Measurements from ENCODE around the gene CPA1.

Gene CPA1

GRCh38 chr7:130358471-130358870, 21.8 kb upstream of the CPA1 start:
- Histone ChIP-seq H3K4me1 (ENCODE audit: control insufficient read depth, low read depth, low read length) (peaks cover 15% of the 10 kb centered on the region), H3K9ac (ENCODE audit: low read length) (no peak overlapping the region), H3K9me3 (ENCODE audit: control insufficient read depth, low read depth, low read length) (no peaks in the 10 kb centered on the region), H3K4me3 (ENCODE audit: low read length) (no peak overlapping the region), H3K36me3 (ENCODE audit: control insufficient read depth, low read depth, low read length) (no peaks in the 10 kb centered on the region), H3K27ac (ENCODE audit: low read length) (no peak overlapping the region), H3K27me3 (ENCODE audit: control insufficient read depth, insufficient read depth, low read length) (no peaks in the 10 kb centered on the region)

DNA sequence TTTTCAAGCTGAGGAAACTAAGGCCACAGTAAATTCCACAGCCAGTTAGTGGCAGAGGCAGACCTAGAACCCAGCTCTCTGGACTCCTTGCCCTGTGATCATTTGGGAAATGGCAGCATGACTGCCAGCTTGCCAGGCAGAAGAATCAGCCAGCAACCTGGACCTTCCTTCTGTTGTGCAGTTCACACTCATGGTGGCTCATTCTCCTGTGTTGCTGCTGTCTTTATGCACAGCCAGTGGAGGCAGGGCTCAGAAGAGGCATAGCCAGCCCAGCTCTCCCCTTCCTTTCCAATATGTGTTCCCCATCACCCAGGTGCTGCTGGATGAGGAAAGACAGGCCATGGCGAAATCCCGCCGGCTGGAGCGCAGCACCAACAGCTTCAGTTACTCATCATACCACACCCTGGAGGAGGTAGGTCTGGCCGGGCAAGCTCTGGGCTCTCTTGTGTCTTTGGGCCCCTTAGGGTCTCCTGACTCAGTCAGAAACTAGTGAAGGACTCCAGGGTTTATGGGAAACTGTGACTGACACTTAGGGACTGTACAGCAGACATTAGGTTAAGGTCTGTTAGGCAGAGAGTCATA, 20.9 kb upstream of the CPA1 start:
- Histone ChIP-seq H3K27me3 (ENCODE audit: control insufficient read depth, insufficient read depth, low read length) (no peaks in the 10 kb centered on the region), H3K4me3 (ENCODE audit: low read length) (no peak overlapping the region), H3K9me3 (ENCODE audit: control insufficient read depth, low read depth, low read length) (no peaks in the 10 kb centered on the region), H3K4me1 (ENCODE audit: control insufficient read depth, low read depth, low read length) (peaks cover 15% of the 10 kb centered on the region), H3K27ac (ENCODE audit: low read length) (no peak overlapping the region), H3K9ac (ENCODE audit: low read length) (no peak overlapping the region), H3K36me3 (ENCODE audit: control insufficient read depth, low read depth, low read length) (no peaks in the 10 kb centered on the region)

DNA sequence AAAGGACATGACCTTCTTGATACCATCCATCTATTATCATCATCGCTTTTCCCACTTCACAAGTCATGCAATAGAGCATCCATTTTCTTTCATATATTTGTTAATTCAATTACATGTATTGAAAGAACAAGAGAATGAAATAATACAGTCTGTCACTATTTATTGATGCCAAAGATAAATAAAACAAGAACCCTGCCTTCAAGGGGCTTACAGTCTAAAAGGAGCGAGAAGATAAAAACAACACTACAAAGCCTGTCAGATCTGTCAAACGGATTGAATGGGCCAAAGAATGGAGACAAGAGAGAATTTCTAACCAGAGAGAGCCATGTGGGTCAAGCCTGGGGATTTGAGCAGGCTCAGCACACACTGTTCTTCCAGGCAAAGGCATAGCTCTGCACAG, 19.8 kb upstream of the CPA1 start:
- Histone ChIP-seq H3K27ac (ENCODE audit: low read length) (no peak overlapping the region), H3K4me1 (ENCODE audit: control insufficient read depth, low read depth, low read length) (peaks cover 21% of the 10 kb centered on the region), H3K9ac (ENCODE audit: low read length) (no peak overlapping the region)

DNA sequence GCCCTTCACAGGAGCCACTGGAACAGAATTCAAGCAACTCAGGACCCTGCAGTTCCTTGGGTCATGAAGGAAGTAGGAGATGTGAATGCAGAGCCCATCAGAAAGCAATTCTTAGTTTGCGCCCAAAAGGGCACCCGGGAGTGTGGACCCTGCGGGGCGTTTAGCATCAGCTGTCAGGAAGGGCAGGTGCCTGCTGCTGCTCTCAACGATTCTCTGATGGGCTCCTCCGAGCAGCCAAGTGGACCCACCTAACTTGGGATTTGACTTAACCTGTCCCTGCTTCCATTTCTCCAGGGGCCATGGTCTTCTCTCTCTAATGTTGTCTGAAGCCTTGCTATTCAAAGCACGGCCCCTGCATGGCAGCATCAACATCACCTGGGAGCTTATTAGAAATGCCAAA, 18.6 kb upstream of the CPA1 start:
- Histone ChIP-seq H3K27me3 (ENCODE audit: control insufficient read depth, insufficient read depth, low read length) (no peaks in the 10 kb centered on the region), H3K9ac (ENCODE audit: low read length) (no peak overlapping the region), H3K36me3 (ENCODE audit: control insufficient read depth, low read depth, low read length) (no peaks in the 10 kb centered on the region), H3K4me1 (ENCODE audit: control insufficient read depth, low read depth, low read length) (peaks cover 15% of the 10 kb centered on the region), H3K9me3 (ENCODE audit: control insufficient read depth, low read depth, low read length) (no peaks in the 10 kb centered on the region), H3K27ac (ENCODE audit: low read length) (no peak overlapping the region), H3K4me3 (ENCODE audit: low read length) (no peak overlapping the region)

More for the DNA sequence above, 19.8 kb upstream of the CPA1 start:
- Histone ChIP-seq H3K27me3 (ENCODE audit: control insufficient read depth, insufficient read depth, low read length) (no peaks in the 10 kb centered on the region), H3K36me3 (ENCODE audit: control insufficient read depth, low read depth, low read length) (no peaks in the 10 kb centered on the region), H3K9me3 (ENCODE audit: control insufficient read depth, low read depth, low read length) (no peaks in the 10 kb centered on the region), H3K4me3 (ENCODE audit: low read length) (no peak overlapping the region)

GRCh38 chr7:130362251-130362816, 18.0 kb upstream of the CPA1 start:
- Histone ChIP-seq H3K36me3 (ENCODE audit: control insufficient read depth, low read depth, low read length) (no peaks in the 10 kb centered on the region), H3K27ac (ENCODE audit: low read length) (no peak overlapping the region), H3K27me3 (ENCODE audit: control insufficient read depth, insufficient read depth, low read length) (no peaks in the 10 kb centered on the region), H3K4me1 (ENCODE audit: control insufficient read depth, low read depth, low read length) (peaks cover 11% of the 10 kb centered on the region), H3K4me3 (ENCODE audit: low read length) (no peak overlapping the region), H3K9me3 (ENCODE audit: control insufficient read depth, low read depth, low read length) (no peaks in the 10 kb centered on the region), H3K9ac (ENCODE audit: low read length) (no peak overlapping the region)

GRCh38 chr7:130363026-130363847, 17.1 kb upstream of the CPA1 start:
- peaks cover 11% of the 10 kb centered on the region for H3K4me1 ChIP-seq (ENCODE audit: control insufficient read depth, low read depth, low read length)
- no peaks in the 10 kb centered on the region for H3K9me3 ChIP-seq (ENCODE audit: control insufficient read depth, low read depth, low read length)
- H3K36me3 ChIP-seq (ENCODE audit: control insufficient read depth, low read depth, low read length), result no peaks in the 10 kb centered on the region
- H3K4me3 ChIP-seq (ENCODE audit: low read length), result no peak overlapping the region
- H3K9ac ChIP-seq (ENCODE audit: low read length), result no peak overlapping the region
- H3K27ac ChIP-seq (ENCODE audit: low read length), result no peak overlapping the region
- H3K27me3 ChIP-seq (ENCODE audit: control insufficient read depth, insufficient read depth, low read length), result no peaks in the 10 kb centered on the region

DNA sequence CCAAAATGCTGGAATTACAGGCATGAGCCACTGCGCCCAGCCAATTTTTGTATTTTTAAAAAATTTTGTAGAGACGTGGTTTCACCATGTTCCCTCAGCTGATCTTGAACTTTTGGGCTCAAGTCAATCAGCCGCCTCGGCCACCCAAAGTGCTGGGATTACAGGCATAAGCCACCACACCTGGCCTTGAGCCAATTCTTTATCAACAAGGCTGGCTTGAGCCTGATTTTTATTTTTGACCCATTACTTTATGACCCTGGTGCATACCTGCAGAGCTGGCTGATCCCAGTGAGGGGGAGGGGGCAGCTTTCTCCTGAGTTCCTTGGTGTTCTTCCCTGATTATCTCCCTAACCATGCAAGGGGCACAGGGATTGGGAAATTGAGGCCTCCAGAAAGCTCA, 15.8 kb upstream of the CPA1 start:
- no peak overlapping the region for H3K27ac ChIP-seq (ENCODE audit: low read length)
- no peaks in the 10 kb centered on the region for H3K36me3 ChIP-seq (ENCODE audit: control insufficient read depth, low read depth, low read length)
- no peaks in the 10 kb centered on the region for H3K27me3 ChIP-seq (ENCODE audit: control insufficient read depth, insufficient read depth, low read length)
- H3K9ac ChIP-seq (ENCODE audit: low read length), result no peak overlapping the region
- no peak overlapping the region for H3K4me3 ChIP-seq (ENCODE audit: low read length)
- H3K9me3 ChIP-seq (ENCODE audit: control insufficient read depth, low read depth, low read length), result no peaks in the 10 kb centered on the region
- H3K4me1 ChIP-seq (ENCODE audit: control insufficient read depth, low read depth, low read length), result peaks cover 11% of the 10 kb centered on the region

DNA sequence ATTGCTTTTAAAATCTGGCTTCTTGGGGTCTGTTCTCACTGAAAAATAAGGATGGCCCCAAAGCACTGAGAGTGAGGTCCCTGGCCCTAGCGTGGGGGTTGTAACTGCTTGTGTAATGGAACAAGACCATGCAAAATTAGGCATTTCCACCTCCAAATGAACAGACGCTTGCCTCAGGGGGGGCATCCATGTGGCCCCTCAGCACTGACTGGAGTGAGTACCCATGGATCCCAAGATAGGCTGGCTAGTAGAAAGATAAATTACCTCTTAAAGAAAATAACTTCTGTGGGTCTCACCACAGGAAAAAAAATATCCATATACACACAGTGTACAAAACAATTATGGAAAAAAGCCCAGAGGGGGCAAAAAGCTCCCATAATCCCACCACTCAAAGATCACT, 15.2 kb upstream of the CPA1 start:
- no peak overlapping the region for H3K27ac ChIP-seq (ENCODE audit: low read length)
- H3K9ac ChIP-seq (ENCODE audit: low read length), result no peak overlapping the region
- H3K9me3 ChIP-seq (ENCODE audit: control insufficient read depth, low read depth, low read length), result no peaks in the 10 kb centered on the region
- no peaks in the 10 kb centered on the region for H3K27me3 ChIP-seq (ENCODE audit: control insufficient read depth, insufficient read depth, low read length)
- no peaks in the 10 kb centered on the region for H3K36me3 ChIP-seq (ENCODE audit: control insufficient read depth, low read depth, low read length)
- no peak overlapping the region for H3K4me3 ChIP-seq (ENCODE audit: low read length)
- peaks cover 11% of the 10 kb centered on the region for H3K4me1 ChIP-seq (ENCODE audit: control insufficient read depth, low read depth, low read length)

GRCh38 chr7:130365511-130366441, 14.5 kb upstream of the CPA1 start:
- Histone ChIP-seq H3K27me3 (ENCODE audit: control insufficient read depth, insufficient read depth, low read length) (no peaks in the 10 kb centered on the region), H3K36me3 (ENCODE audit: control insufficient read depth, low read depth, low read length) (no peaks in the 10 kb centered on the region), H3K4me3 (ENCODE audit: low read length) (no peak overlapping the region), H3K27ac (ENCODE audit: low read length) (no peak overlapping the region), H3K9me3 (ENCODE audit: control insufficient read depth, low read depth, low read length) (no peaks in the 10 kb centered on the region), H3K4me1 (ENCODE audit: control insufficient read depth, low read depth, low read length) (peaks cover 11% of the 10 kb centered on the region), H3K9ac (ENCODE audit: low read length) (no peak overlapping the region)

GRCh38 chr7:130366564-130366963, 13.7 kb upstream of the CPA1 start:
- H3K27ac ChIP-seq (ENCODE audit: low read length), result no peak overlapping the region
- no peaks in the 10 kb centered on the region for H3K9me3 ChIP-seq (ENCODE audit: control insufficient read depth, low read depth, low read length)
- H3K4me3 ChIP-seq (ENCODE audit: low read length), result no peak overlapping the region
- H3K36me3 ChIP-seq (ENCODE audit: control insufficient read depth, low read depth, low read length), result no peaks in the 10 kb centered on the region
- no peak overlapping the region for H3K9ac ChIP-seq (ENCODE audit: low read length)
- H3K27me3 ChIP-seq (ENCODE audit: control insufficient read depth, insufficient read depth, low read length), result no peaks in the 10 kb centered on the region
- peaks cover 11% of the 10 kb centered on the region for H3K4me1 ChIP-seq (ENCODE audit: control insufficient read depth, low read depth, low read length)

DNA sequence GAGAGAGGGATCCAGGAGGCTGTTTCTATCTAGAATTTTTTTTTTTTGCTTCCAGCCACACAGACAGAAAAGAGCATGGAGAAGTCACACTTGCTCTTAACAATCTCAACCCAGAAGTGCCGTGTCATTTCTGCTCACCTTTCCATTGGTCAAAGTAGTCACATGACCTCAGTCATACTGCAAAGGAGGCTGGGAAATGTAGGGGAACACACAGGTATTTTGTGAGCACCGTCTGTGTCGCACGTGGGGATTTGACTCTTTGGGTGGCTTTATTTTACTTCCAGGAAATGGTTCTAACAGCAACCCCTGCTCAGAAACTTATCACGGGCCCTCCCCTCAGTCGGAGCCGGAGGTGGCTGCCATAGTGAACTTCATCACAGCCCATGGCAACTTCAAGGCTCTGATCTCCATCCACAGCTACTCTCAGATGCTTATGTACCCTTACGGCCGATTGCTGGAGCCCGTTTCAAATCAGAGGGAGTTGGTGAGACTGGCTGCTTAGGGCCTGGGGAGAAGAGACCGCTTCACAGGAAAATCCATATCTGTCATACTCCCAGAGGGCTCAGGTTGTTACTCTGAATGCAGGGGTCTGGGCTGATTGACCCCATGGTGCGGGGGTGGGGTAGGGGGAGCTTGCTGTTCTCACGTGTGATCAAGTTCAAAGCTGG, 13.1 kb upstream of the CPA1 start:
- Histone ChIP-seq H3K9me3 (ENCODE audit: control insufficient read depth, low read depth, low read length) (no peaks in the 10 kb centered on the region), H3K4me3 (ENCODE audit: low read length) (no peak overlapping the region), H3K4me1 (ENCODE audit: control insufficient read depth, low read depth, low read length) (peaks cover 11% of the 10 kb centered on the region), H3K9ac (ENCODE audit: low read length) (no peak overlapping the region), H3K27me3 (ENCODE audit: control insufficient read depth, insufficient read depth, low read length) (no peaks in the 10 kb centered on the region), H3K36me3 (ENCODE audit: control insufficient read depth, low read depth, low read length) (no peaks in the 10 kb centered on the region), H3K27ac (ENCODE audit: low read length) (no peak overlapping the region)

Measured in iPS-18a (cell line).